ENCODE data around the gene TUT4. TPM values are rescaled to one million over a fixed set of nuclear protein-coding genes. Genes with fewer than 3 reads are reported as not detected.

Gene TUT4
- total RNA-seq, 1 donor from 2014 or later, result 139 TPM

- no peak overlapping the region for H3K4me3 Mint-ChIP-seq (ENCODE audit: low read depth)
- TF ChIP-seq, protein P1, sequence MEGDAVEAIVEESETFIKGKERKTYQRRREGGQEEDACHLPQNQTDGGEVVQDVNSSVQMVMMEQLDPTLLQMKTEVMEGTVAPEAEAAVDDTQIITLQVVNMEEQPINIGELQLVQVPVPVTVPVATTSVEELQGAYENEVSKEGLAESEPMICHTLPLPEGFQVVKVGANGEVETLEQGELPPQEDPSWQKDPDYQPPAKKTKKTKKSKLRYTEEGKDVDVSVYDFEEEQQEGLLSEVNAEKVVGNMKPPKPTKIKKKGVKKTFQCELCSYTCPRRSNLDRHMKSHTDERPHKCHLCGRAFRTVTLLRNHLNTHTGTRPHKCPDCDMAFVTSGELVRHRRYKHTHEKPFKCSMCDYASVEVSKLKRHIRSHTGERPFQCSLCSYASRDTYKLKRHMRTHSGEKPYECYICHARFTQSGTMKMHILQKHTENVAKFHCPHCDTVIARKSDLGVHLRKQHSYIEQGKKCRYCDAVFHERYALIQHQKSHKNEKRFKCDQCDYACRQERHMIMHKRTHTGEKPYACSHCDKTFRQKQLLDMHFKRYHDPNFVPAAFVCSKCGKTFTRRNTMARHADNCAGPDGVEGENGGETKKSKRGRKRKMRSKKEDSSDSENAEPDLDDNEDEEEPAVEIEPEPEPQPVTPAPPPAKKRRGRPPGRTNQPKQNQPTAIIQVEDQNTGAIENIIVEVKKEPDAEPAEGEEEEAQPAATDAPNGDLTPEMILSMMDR (IDR thresholded peaks at IDR 0.05; ENCODE audit: unreplicated experiment), result no peak
- no peak overlapping the region for H3K27ac Mint-ChIP-seq
Observed at GRCh38 chr1:52523376-52523775, 29.5 kb downstream of the TUT4 start.

DNA sequence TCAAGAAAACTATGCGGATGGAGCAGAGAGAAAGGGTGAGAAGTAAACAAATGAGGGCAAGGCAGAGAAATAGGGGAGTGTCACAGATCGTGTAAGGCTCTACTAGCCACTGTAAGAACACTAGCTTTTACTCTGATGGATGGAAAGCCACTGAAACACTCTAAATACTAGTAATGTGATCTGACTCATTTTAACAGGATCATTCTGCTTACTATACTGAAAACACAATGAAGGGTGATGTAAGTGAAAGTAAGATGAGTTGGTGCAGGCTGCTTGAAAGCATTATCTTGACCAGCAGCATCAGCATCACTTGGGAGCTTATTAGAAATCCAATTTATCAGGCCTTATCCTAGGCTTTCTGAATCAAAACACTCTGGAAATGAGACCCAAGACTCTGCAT is 32.7 kb downstream of the TUT4 start:
- Mint-ChIP-seq H3K4me1 (ENCODE audit: low read depth) (no peaks in the 10 kb centered on the region), H3K4me3 (ENCODE audit: low read depth) (no peak overlapping the region), H3K36me3 (ENCODE audit: insufficient read depth) (peaks cover 6% of the 10 kb centered on the region), H3K27me3 (no peaks in the 10 kb centered on the region), H3K9me3 (ENCODE audit: low read depth) (no peaks in the 10 kb centered on the region), H3K27ac (peak overlapping the region; percentile 0)
- DNase-seq (ENCODE audit: low spot score, unreplicated experiment), result no peak
- TF ChIP-seq, protein P1 (IDR thresholded peaks at IDR 0.05; ENCODE audit: unreplicated experiment), result no peak

More at GRCh38 chr1:52523376-52523775, 29.5 kb downstream of the TUT4 start:
- Mint-ChIP-seq H3K36me3 (ENCODE audit: insufficient read depth) (peaks cover 17% of the 10 kb centered on the region), H3K4me1 (ENCODE audit: low read depth) (no peaks in the 10 kb centered on the region), H3K9me3 (ENCODE audit: low read depth) (no peaks in the 10 kb centered on the region), H3K27me3 (no peaks in the 10 kb centered on the region)
- no peak for DNase-seq (ENCODE audit: low spot score, unreplicated experiment)

GRCh38 chr1:52518962-52519361 is 33.9 kb downstream of the TUT4 start:
- H3K9me3 Mint-ChIP-seq (ENCODE audit: low read depth), result no peaks in the 10 kb centered on the region
- no peak overlapping the region for H3K4me3 Mint-ChIP-seq (ENCODE audit: low read depth)
- no peaks in the 10 kb centered on the region for H3K27me3 Mint-ChIP-seq
- H3K27ac Mint-ChIP-seq, result no peak overlapping the region
- TF ChIP-seq, protein P1 (IDR thresholded peaks at IDR 0.05; ENCODE audit: unreplicated experiment), result no peak
- peaks cover 3% of the 10 kb centered on the region for H3K36me3 Mint-ChIP-seq (ENCODE audit: insufficient read depth)
- H3K4me1 Mint-ChIP-seq (ENCODE audit: low read depth), result no peaks in the 10 kb centered on the region
- DNase-seq (ENCODE audit: low spot score, unreplicated experiment), result no peak

DNA sequence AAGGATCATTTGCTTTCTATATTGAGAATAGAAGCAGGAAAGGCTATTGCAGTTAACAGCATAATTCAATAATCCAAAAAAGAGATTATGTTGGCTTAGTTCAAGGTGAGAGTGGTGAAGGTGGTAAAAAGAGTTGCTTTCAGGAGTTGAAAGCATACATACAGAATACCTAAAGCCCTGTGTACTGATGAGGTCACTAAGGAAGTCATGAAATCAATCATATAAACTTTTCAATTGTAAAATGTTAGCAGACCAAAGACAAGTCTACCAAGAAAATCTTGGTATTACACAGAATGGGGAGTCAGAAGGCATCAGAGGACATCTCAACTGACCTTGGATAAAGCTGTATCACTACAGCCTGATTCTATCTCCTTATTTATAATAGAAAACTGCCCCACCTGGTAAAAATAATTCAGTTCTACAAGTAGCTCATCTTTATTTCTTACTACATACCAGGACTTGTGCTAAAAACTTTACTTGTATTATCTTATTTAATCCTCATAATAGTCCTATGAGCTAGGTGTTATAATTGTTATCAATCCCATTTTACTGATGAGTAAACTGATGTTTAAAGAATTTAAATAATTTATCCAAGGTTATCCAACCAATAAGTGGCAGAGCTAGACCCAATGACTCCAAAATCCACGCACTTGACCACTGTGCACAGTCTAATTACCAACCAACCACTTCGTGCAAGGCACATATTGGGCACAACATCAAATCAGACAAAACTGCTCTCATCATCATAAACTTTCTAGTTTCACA is 40.9 kb downstream of the TUT4 start:
- TF ChIP-seq, protein P1 (IDR thresholded peaks at IDR 0.05; ENCODE audit: unreplicated experiment), result no peak
- H3K36me3 Mint-ChIP-seq (ENCODE audit: insufficient read depth), result peaks cover 15% of the 10 kb centered on the region
- DNase-seq (ENCODE audit: low spot score, unreplicated experiment), result no peak
- no peak overlapping the region for H3K27ac Mint-ChIP-seq
- no peaks in the 10 kb centered on the region for H3K4me1 Mint-ChIP-seq (ENCODE audit: low read depth)
- no peaks in the 10 kb centered on the region for H3K27me3 Mint-ChIP-seq
- H3K4me3 Mint-ChIP-seq (ENCODE audit: low read depth), result no peak overlapping the region
- no peaks in the 10 kb centered on the region for H3K9me3 Mint-ChIP-seq (ENCODE audit: low read depth)

GRCh38 chr1:52511439-52511838 is 41.5 kb downstream of the TUT4 start:
- TF ChIP-seq, protein P1 (IDR thresholded peaks at IDR 0.05; ENCODE audit: unreplicated experiment), result no peak
- Mint-ChIP-seq H3K27ac (peak overlapping the region; percentile 1), H3K4me1 (ENCODE audit: low read depth) (no peaks in the 10 kb centered on the region), H3K9me3 (ENCODE audit: low read depth) (no peaks in the 10 kb centered on the region), H3K36me3 (ENCODE audit: insufficient read depth) (peaks cover 16% of the 10 kb centered on the region), H3K4me3 (ENCODE audit: low read depth) (no peak overlapping the region), H3K27me3 (no peaks in the 10 kb centered on the region)
- no peak for DNase-seq (ENCODE audit: low spot score, unreplicated experiment)

Data from progenitor cell of endocrine pancreas (in vitro differentiated cells).